DOHH2 (cell line): ENCODE data around the gene SULT4A1.

Experiments used
- CTCF ChIP-seq: fragments of 200-600 bp; sonication (generic); IDR thresholded peaks from one replicate; pipeline ENCODE4 v1.5.1; 2014; ENCODE audit warnings: antibody characterized with exemption, mild to moderate bottlenecking, low read depth, low read length; ENCODE audit not compliant: poor library complexity, severe bottlenecking
- EZH2phosphoT487 ChIP-seq: fragments of 200-600 bp; sonication (generic); IDR thresholded peaks from 2 replicates; pipeline ENCODE4 v1.6.1; 2017; ENCODE audit warnings: borderline replicate concordance, mild to moderate bottlenecking, antibody characterized with exemption, low read length, moderate library complexity, mixed read lengths

DNA sequence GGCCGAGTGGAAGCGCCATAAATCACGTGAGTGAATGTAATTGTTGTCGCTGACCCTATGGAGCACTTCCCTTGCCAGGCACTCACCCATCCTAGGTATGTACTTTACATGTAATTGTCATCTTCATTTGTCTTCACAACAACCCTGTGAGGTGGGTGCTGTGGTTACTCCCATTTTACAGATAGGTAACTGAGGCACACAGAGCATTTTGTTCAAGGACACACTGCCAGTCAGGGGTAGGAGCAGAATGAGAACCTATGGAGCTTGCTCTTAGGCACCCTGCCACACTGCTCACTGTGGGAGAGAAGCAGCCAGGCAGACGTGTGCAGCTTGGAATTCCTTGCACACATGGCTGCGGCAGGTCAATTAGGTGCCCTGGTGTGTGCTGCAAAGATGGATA lies 49.4 kb downstream of the SULT4A1 start:
- TF ChIP-seq CTCF (no peak), EZH2phosphoT487 (no peak)
